GM18502 (cell line): ENCODE results near the gene INVS.
"Not testable (repeated sequence)": the region's sequence is repeated elsewhere in the genome, so short reads cannot be mapped to it uniquely, and the experiment has no call there.

Source experiments
- ATAC-seq: cut with Tn5 transposase; IDR thresholded peaks from one replicate; pipeline ENCODE4 v1.9.1; 2021; ENCODE audit warnings: mild to moderate bottlenecking; ENCODE audit not compliant: unreplicated experiment, poor library complexity

The INVS gene

DNA sequence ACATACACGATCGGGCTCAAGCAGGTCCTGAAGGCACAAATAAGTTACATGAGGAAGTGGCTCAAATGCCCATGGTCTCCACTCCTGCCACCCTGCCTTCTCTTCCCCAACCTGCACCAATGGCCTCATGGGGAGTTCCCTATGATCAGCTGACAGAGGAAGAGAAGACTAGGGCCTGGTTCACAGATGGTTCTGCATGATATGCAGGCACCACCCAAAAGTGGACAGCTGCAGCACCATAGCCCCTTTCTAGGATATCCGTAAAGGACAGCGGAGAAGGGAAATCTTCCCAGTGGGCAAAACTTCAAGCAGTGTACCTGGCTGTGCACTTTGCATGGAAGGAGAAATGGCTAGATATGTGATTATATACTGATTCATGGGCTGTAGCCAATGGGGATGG lies 22.8 kb upstream of the INVS start:
- not testable (repeated sequence) for ATAC-seq

DNA sequence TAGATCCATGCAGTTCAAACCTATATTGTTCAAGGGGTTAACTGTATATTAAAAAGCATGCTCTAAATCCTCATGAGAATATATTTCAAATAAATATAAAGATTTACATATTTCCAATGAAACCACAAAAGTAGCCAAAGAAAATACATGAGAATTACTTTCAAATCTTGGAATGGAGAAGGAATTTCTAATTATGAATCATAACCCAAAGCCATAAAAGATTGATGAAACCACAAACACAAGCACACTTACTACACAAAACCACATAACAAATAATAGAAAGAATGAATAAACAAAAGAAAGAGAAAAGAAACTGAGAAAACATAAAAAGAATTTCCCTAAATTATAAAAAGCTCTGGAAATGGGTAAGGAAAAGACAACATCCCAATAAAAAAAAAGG lies 16.3 kb upstream of the INVS start:
- ATAC-seq: no peak

DNA sequence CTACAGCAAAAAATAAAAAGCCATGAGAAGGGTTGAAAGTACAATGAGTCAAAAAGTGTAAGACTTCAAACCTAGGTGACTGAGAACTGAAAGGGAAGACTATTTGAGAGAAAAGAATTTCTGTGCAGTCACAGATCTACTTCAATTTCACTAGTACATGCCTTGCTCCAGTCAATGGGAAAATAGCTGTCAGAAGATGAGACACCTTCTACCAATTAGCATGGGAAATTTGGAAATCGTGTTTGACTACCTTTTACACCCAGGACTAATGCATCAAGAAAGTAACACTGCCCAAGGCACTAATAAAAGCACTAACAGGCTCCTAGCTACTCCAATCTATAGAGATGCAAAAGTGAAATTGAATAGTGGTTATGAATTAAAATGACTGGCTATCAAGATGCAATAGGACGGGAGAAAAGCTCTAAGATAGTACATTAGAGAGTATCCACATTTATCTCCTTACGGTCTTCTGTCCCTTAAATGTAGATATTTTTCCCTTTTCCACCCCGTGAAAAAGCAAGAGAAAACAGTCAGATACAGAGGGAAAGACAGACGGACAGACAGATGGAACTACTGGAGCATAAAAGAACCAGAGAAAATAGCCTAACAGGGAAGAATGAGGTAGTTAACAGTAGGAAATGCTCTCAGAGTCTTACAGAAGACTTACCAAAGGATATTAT lies 15.5 kb upstream of the INVS start:
- ATAC-seq: peak; percentile 44

DNA sequence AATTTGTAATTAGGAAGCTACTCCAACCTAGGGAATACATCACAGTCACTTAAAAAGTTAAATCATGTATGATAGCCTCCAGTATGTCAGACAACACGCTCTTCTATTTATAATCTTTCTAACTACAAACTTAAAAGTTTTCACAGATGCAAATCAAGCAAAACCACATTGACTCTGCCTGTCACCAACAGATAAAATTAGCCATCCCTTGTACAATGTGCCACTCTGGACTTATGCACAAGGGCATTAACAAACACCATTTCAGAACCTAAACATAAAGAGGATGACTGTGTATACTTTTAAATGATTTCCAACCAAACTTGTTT lies 15.0 kb upstream of the INVS start:
- peak; percentile 60 for ATAC-seq

DNA sequence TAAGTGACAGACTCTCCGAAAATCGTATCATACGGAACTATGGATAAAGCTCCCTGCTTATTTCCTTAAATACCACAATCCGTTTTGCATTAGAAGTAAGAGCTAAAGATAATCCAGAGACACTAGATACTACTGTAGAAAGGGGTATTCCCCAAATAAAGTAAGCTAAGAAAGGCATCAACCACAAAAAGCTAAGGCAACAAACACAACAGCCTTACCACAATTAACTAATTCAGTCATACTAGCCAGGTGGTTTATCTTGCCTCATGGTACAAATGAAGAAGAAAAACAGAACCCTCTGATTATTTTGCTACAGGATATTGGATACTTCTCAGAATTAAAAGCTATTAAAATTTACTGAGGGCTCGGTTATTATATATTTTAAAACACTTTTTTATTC lies 14.3 kb upstream of the INVS start:
- ATAC-seq: peak; percentile 81

DNA sequence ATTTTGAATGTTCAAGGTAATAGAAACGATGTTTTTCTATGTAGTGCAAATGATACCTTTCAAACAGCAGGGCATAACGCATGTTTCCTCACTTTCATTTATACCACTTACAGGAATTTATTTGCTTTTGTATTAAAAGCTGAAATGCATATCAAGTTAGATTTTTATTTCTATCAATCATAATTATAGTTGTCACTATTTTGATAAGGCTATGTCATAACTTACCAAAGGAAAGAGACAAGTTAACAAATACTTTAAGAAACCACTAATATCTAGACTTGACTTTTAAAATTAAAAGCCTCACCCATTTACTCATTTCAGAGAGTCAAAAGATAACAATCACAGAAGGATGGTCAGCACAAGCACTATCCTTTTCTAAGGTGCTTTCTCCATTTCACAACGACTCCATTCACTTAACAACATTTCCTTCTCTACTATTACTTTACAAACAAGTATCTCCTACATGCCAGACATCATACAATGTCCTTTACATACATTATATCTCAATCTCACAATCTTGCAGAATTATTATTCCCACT lies 12.9 kb upstream of the INVS start:
- ATAC-seq: no peak

DNA sequence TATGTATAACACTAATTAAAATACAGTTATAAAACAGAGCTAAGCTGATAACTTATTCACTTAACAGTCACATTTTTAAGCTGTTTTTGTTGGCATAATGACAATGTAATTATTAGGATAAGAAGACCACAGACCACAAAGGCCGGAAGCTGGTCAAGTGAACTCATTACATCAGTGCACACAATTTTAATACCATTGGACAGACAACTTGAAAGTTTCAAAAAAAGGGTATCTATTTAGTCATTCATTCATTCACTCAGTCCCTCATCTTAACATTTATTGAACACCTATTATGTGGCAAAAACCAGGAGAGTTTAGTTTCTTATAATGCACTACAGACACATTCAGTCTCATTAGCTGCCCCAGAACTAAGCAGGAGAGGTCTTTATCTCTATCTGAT lies 11.8 kb upstream of the INVS start:
- no peak for ATAC-seq

DNA sequence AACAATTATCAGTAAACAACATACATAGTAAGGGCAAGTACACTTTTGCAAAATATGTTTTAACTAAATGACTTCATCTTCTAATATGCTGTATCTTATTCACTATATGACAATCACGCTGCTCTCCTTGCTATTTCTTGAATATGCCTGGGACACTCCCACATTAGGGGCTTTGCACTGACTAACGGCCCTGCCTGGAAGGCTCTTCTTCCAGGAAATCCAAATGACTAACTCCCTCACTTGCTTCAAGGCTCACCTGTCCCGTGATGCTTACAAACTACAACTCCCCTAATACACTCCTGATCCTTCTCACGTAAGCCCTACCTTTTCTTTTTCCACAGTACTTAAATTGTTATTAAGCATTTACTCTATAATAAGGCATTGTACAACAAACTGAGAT lies 10.8 kb upstream of the INVS start:
- no peak for ATAC-seq

DNA sequence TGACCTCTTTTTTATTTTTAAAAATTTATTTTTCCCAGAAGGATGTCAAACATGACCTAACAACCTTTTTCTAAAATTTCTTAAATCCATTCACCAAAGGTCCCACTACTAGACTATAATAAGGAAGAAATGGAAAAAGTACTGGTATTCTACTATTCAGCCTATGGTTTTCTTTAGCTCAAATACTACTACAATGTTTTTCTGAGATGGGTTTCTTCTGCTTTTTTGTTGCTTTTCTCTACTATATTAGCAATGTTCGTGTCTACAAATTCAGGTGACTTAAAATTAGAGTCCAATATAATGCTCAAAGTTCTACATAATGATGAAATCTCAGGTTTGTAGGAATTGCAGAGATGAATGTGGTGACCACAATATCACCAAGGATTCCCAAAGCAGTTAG lies 8.2 kb upstream of the INVS start:
- no peak for ATAC-seq

DNA sequence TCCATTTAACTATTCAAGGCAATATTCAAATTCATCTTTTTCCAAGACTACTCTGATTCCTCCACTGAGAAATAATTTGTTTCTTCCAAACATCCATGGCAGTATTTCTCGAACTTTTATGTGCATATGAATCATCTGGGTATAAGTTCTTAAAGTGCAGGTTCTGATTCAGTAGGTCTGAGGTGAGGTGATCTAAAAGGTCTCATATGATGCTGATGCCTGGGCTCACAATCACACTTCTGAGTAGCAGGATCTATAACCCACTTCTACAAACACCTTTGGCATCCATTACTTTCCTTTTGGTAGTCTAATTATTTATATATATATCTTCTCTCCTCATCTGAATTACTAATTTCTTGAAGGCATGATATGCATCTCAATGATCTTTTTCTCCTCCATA lies 7.4 kb upstream of the INVS start:
- ATAC-seq: no peak

DNA sequence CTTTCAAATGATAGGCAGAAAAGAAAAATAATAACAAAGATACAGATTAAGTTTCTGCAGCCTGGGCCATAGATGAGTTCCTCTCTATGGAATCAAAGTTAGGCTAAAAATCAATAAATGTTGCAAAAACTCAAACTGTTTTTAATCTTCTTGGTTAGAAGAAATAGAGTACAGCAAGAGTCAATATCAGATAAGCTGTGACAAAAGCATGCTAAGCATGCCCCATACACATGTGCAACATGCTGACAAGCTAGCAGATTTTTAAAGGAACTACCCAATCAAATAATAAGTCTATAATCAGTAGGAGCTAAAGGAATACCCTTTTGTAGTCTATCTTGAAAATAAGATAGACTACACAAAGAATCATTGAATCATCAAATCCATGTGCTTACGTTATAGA lies 7.0 kb upstream of the INVS start:
- no peak for ATAC-seq

DNA sequence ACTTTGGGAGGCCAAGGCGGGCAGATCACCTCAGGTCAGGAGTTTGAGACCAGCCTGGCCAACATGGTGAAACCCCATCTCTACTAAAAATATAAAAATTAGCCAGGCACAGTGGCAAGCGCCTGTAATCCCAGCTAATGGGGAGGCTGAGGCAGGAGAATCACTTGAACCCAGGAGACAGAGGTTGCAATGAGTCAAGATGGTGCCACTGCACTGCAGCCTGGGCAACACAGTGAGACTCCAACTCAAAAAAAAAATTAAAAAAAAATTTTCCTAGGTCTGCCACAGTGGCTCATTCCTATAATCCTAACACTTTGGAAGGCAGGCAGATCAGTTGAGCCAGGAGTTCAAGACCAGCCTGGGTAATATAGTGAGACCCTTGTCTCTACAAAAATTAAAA lies 4.6 kb upstream of the INVS start:
- not testable (repeated sequence) for ATAC-seq

DNA sequence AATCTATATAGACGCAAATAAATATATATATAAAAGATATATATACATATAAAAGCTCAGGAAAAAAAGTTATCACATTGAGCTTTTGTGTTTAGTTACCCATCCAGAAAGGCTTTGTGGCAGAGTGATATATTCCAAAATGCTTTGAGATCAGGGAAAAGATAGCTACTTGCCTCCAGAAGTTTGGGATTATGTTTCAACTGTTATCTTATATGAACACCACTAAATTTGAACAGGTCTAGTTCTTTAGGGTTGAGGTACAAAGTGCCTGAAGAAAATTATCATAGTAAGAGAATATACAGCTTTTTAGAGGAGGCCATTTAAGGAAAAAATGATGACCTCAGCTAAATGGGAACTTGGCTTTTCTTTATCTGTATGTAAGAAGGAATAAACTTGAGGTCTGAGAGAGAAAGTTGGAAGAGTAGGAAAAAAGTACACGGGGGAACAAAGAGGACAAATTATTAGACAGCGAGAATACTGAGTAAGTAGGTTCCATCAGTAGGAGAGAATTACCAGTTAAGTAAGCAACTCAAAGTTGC lies 2.6 kb upstream of the INVS start:
- ATAC-seq: no peak

DNA sequence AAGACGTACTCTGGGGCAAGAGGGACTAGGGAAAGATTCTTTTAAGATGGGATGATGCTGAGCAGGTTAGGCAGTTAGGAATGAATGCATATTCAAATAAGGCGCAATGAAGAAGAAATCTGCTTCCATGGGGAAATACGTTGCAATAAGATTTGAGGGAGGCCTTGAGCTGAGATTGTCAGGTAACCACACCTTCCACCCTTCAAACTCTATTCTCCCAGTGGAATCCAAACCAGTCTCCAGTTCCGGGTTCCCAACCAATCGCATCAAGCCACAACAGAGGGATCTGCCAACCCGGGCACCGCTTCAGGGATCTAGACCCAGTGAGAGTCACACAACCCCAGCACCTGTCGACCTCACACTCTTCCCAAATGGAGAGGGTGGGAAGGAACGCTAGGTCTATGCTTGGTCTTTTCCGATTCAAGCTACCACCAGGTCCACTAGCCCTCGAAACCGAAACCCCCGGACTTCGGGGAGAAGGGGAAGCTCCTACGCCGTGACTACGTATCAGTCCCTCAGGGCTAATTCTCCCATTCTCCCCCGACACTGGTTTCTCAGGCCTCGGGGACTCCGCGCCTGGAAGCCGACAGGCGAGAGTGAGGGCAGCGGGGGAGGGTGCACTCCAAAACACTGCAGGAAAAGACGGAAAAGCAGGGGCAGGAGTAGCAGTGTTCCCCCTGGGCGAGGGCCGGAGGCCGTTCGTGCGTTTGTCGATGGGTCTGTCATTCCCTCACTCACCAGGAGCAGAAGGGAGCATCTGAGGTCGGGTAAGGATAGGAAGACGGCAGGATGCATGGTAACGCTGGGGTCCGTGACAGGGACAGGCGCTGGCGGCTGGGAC lies 777 bp upstream of the INVS start:
- peak; percentile 11 for ATAC-seq

DNA sequence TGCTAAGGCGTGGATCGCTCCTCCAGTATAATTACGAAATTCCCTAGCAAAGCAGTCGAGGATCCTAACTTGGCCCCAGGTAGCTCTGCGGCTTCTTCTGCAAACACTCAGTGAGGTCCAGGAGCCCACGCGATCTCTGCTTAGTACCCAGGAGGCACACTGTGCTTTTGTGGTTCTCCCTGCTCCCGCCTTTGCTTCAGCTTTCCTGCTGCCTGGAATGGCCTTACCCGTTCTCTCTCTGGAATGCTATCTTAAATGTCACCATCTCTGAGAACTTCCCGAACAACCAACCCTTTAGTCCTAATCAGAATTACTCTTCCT lies 639 bp downstream of the INVS start:
- ATAC-seq: peak; percentile 1

DNA sequence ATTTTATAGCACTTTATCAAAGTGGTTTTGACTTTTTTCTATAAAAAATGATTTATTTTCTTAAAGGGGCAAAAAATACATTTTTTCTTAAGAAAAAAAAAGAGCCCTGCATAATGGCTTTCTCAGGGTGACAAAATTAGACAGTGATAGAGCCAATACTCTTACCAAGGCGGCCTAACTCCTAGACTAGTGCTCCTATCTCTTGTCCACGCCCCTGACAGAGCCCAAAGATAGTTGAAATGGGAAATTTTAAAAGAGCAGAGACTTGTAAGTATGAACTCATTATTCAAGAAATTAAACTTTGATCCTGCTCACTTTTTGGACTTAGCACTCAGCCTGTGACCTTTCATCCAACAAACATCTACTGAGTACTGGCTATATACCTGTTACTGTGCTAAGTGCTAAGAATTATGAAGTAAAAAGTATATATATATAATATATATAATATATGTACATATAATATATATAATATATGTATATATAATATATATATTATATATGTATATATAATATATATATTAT lies 1.2 kb downstream of the INVS start:
- ATAC-seq: no peak

DNA sequence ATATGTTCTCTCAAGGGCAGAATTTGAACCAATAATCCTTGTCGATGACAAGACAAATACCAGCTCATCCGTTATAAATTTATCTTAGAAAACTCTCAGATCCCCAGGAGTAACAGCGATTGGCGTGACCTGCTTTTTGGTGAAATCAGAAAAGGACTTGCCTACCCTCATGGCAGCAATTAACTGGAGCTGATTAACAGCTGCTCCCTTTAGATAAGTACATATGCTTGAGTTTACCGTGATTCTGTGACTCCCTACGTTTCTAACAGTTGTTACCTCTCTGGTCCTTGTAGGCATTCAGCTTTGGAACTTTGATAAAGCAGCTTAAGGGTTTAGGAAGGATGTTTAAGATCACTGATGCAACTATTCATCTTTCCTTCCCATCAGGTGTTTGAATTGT lies 2.6 kb downstream of the INVS start:
- ATAC-seq: no peak

DNA sequence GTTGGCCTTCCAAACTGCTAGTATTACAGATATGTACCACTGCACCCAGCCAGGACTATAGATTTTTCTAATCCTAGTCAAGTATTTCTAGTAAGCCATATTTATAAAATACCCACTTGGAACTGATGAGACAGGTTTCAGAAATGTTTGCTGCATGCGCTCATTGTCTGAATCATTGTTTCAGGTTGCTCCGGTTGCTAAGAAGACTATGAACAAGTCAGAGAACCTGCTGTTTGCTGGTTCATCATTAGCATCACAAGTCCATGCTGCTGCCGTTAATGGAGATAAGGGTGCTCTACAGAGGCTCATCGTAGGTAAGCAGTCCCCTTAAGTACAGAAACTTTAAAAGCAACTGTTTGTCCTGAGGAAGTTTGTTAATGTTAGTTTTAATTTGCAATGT lies 5.3 kb downstream of the INVS start:
- no peak for ATAC-seq

DNA sequence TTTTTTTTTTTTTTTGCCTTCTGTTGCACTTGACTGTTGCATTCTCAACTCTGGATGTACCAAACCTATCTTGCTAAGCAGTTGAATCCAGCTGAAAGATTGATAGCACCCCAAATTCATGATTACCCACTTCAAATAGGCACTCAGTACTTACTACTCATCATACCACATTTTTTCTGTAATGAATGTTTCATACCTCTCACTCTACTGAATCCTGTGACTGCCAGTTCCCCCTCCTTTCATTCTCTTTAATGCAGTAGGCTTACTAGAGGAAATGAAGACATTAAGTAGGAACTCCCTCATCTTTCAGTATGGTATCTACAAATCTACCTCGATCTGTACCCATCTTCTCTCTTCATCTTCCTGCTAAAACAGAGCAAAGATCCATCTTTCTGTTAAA lies 6.8 kb downstream of the INVS start:
- ATAC-seq: no peak

DNA sequence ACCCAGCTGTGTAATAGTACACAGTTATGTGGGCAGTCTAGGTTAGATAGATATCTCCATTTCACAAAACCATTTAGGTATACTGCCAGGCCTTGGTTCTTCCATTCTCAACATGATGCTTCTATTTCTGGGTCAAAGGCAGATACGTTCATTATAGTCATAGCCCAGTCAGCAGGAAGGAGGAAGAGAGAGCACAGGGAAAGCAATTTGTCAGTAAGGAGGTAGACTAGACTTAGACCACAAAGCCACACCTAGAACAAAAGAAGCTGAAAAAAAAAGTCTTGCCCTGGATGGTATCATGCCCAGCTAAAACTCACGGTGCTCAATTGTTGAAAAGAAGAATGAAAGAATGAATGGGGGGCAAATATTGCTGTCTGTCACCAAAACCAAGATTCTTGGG lies 7.6 kb downstream of the INVS start:
- ATAC-seq: no peak

DNA sequence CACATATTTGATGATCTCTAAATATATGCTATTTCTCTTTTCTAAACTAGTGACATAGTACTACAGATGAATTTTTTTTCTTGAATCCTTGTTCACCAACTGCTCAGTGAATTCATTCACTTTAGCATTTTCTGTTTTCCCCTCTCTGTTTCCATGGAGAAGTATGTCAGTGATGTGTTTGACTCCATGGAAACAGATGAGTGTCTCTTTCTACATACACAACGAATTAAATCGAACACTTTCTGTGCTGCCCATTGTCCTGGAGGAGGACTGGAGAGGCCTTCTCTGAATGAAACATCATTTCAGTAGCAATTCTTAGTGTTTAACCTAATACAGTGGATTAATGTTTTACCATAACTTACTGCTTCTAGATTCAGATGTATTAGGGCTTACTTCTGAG lies 9.5 kb downstream of the INVS start:
- no peak for ATAC-seq

DNA sequence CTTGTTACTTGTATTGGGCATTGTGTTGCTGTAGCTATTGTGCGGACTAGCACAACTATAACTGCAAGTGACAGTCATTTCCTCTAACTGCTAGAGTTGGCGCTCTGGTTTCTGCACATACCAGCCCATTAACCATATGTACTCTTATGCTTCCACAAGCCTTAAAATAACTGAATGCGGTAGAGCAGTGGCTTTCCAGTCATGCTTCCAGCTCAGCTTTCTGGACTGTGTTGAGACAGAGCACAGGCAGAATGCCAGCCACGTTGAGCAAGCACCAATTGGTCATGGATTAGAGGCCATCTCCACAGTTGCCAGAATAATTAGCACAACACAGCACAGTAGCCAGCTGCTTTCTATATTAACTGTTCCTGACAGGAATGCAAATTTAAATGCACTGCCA lies 12.2 kb downstream of the INVS start:
- ATAC-seq: no peak
